Measurements from ENCODE around the gene KLB. TPM values are rescaled to one million over a fixed set of nuclear protein-coding genes. Genes with fewer than 3 reads are reported as not detected.

Gene KLB
- total and polyA plus RNA-seq, 4 donors, result 13.5 to 31.0 (median 22.8) TPM

- H3K27me3 ChIP-seq (ENCODE audit: control insufficient read depth in 4 of 4, insufficient read depth in 4 of 4, low read length in 3 of 4), result no peaks in the 10 kb centered on the region
- H3K4me3 ChIP-seq (ENCODE audit: low read depth in 1 of 3, low read length in 3 of 3), result peak overlapping the region; percentile 1 to 91 (median 88)
- TF ChIP-seq HNF4A (conservative IDR thresholded peaks at IDR 0.05) (peak in 1 of 2 donors; percentile 19), SP1 (IDR thresholded peaks at IDR 0.05) (peak; percentile 59), JUND (IDR thresholded peaks at IDR 0.05) (no peak), FOXA2 (IDR thresholded peaks at IDR 0.05) (no peak), GABPA (IDR thresholded peaks at IDR 0.05 in 1 of 2, conservative IDR thresholded peaks at IDR 0.05 in 1 of 2) (no peak), RAD21 (IDR thresholded peaks at IDR 0.05) (peak; percentile 33 to 60), TAF1 (conservative IDR thresholded peaks at IDR 0.05) (no peak), RXRA (IDR thresholded peaks at IDR 0.05) (no peak), YY1 (IDR thresholded peaks at IDR 0.05) (peak; percentile 60), EGR1 (IDR thresholded peaks at IDR 0.05; ENCODE audit: low read depth in 2 of 2) (no peak), MAX (IDR thresholded peaks at IDR 0.05) (no peak), NR2F2 (IDR thresholded peaks at IDR 0.05) (no peak), REST (IDR thresholded peaks at IDR 0.05) (peak; percentile 43), HNF4G (IDR thresholded peaks at IDR 0.05) (no peak)
- TF ChIP-seq, protein P1, sequence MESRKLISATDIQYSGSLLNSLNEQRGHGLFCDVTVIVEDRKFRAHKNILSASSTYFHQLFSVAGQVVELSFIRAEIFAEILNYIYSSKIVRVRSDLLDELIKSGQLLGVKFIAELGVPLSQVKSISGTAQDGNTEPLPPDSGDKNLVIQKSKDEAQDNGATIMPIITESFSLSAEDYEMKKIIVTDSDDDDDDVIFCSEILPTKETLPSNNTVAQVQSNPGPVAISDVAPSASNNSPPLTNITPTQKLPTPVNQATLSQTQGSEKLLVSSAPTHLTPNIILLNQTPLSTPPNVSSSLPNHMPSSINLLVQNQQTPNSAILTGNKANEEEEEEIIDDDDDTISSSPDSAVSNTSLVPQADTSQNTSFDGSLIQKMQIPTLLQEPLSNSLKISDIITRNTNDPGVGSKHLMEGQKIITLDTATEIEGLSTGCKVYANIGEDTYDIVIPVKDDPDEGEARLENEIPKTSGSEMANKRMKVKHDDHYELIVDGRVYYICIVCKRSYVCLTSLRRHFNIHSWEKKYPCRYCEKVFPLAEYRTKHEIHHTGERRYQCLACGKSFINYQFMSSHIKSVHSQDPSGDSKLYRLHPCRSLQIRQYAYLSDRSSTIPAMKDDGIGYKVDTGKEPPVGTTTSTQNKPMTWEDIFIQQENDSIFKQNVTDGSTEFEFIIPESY (IDR thresholded peaks at IDR 0.05), result peak; percentile 31
- TF ChIP-seq, protein P2, sequence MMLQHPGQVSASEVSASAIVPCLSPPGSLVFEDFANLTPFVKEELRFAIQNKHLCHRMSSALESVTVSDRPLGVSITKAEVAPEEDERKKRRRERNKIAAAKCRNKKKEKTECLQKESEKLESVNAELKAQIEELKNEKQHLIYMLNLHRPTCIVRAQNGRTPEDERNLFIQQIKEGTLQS (IDR thresholded peaks at IDR 0.05), result no peak
- TF ChIP-seq, protein P3, sequence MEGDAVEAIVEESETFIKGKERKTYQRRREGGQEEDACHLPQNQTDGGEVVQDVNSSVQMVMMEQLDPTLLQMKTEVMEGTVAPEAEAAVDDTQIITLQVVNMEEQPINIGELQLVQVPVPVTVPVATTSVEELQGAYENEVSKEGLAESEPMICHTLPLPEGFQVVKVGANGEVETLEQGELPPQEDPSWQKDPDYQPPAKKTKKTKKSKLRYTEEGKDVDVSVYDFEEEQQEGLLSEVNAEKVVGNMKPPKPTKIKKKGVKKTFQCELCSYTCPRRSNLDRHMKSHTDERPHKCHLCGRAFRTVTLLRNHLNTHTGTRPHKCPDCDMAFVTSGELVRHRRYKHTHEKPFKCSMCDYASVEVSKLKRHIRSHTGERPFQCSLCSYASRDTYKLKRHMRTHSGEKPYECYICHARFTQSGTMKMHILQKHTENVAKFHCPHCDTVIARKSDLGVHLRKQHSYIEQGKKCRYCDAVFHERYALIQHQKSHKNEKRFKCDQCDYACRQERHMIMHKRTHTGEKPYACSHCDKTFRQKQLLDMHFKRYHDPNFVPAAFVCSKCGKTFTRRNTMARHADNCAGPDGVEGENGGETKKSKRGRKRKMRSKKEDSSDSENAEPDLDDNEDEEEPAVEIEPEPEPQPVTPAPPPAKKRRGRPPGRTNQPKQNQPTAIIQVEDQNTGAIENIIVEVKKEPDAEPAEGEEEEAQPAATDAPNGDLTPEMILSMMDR (IDR thresholded peaks at IDR 0.05; ENCODE audit: low read depth, low read length, missing input control), result no peak
- no peaks in the 10 kb centered on the region for H3K9me3 ChIP-seq (ENCODE audit: control insufficient read depth in 4 of 4, low read length in 3 of 4)
- WGBS, result 42% methylated on average over 6 of the region's 6 CpGs
- H3K27ac ChIP-seq (ENCODE audit: low read depth in 1 of 2, low read length in 2 of 2), result peak overlapping the region; percentile 94 to 97
- H3K9ac ChIP-seq (ENCODE audit: low read depth in 1 of 2, low read length in 2 of 2), result peak overlapping the region in 1 of 2 donors; percentile 95
- DNase-seq (ENCODE audit: low spot score), result no peak
- H3K36me3 ChIP-seq (ENCODE audit: control insufficient read depth in 4 of 4, insufficient read depth in 3 of 4, low read depth in 1 of 4, low read length in 3 of 4), result peaks cover 0 to 1% (median 0%) of the 10 kb centered on the region in 4 donors
- H3K4me1 ChIP-seq (ENCODE audit: control insufficient read depth in 4 of 4, insufficient read depth in 4 of 4, low read length in 3 of 4), result peaks cover 8 to 38% (median 25%) of the 10 kb centered on the region in 4 donors
Measured at GRCh38 chr4:39367166-39367565, 39.6 kb upstream of the KLB start.
